Endometrium (tissue), 2 donors: ENCODE data around the gene CBLL2.
"Not testable (repeated sequence)": the region's sequence is repeated elsewhere in the genome, so short reads cannot be mapped to it uniquely, and the experiment has no call there.

ENCODE experiments used
- FAIRE-seq: peaks from 2 replicates; lab custom pipeline; 2012; peaks lifted over from hg19 to GRCh38; lab: Jason Lieb, UNC
- donor health status: control.
- donor health status: control.

The CBLL2 gene, protein sequence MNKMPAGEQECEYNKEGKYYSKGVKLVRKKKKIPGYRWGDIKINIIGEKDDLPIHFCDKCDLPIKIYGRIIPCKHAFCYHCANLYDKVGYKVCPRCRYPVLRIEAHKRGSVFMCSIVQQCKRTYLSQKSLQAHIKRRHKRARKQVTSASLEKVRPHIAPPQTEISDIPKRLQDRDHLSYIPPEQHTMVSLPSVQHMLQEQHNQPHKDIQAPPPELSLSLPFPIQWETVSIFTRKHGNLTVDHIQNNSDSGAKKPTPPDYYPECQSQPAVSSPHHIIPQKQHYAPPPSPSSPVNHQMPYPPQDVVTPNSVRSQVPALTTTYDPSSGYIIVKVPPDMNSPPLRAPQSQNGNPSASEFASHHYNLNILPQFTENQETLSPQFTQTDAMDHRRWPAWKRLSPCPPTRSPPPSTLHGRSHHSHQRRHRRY

DNA sequence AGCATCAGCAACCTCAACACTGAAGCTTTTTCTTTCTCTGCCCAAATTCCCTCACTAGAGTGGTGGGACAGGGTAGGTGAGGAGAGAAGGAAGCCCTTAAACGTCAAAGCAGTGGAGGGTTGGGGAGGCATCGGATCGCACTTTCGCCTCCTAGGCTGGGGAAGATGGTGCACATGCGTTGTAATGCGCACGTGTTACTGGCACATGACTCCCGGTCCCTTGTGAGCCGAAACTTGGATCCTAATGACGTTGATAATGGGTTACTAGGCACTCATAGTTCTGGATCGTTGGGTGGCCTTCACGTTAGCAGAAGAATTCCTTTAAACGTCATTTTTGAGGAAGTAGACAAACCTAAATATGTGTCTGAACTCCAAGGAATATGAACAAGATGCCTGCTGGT lies at the start of gene CBLL2:
Gene CBLL2 (plus strand): TSS at position 301 of the 400 bp plus-strand sequence. CDS start 79 bp downstream, at position 380.
- FAIRE-seq: no peak

DNA sequence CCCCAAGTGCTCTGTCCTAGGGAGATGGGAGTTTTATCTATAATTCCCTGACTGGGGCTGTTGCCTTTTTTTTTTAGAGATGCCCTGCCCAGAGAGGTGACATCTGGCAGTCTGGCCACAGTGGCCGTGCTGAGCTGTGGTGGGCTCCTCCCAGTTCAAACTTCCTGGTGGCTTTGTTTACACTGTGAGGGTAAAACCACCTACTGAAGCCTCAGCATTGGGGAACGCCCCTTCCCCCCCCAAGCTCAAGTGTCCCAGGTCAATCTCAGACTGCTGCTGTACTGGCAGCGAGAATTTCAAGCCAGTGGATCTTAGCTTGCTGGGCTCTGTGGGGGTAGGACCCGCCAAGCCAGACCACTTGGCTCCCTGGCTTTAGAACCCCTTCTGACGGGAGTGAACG lies 38.3 kb upstream of the CBLL2 start:
- FAIRE-seq: no peak

DNA sequence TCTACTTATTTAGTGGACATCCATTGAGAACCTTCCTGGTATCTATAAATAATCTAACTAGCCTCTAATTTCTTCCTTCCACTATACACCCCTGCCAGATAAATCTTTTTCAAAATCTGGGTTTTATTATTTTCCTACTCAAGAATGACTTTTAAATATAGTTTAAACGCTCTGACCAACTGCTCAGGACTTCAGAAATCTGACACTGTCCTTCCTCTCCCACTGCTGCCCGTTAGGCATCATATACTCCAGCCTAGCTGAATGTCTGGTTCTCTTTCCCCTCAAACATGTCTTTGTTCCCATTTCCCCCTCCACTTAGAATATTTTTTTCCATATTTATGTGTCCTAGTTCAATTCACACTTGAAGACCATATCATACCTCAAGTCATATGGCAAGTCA lies 35.2 kb upstream of the CBLL2 start:
- no peak for FAIRE-seq

DNA sequence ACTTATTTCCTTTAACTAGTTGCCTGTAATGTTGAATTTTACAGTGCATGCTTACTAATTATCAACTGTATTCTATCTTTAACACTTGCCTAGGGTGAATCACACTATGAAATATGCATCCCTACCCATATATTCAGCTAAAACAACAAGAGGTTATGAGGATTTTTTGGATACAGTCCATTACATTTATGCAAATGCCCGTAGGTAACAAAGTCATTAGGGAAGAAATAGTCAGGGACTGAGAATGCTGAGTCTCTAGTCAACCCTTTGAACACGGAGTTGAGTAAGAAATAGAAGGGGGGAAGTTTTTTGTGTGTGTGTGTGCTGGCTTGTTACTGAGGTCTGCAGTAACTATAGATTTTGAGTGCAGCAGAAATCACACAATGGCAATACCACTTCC lies 26.1 kb upstream of the CBLL2 start:
- no peak for FAIRE-seq

DNA sequence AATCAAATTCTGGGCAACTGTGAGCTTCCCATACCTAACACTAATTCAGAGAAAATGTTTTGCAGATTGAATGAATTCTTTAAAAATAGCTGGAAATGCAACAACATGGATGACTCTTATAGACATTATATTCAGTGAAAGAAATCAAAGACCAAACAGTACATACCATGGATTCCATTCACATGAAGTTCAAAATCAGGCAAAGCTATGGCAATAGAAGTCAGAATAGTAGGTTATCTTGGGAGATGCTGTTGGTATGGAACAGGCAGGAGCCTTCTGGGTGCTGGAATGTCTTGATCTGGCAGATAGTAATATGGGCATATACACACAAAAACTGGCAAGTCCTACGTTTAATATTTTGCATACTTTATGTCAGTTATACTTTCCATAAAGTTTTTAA lies 25.5 kb upstream of the CBLL2 start:
- FAIRE-seq: no peak

DNA sequence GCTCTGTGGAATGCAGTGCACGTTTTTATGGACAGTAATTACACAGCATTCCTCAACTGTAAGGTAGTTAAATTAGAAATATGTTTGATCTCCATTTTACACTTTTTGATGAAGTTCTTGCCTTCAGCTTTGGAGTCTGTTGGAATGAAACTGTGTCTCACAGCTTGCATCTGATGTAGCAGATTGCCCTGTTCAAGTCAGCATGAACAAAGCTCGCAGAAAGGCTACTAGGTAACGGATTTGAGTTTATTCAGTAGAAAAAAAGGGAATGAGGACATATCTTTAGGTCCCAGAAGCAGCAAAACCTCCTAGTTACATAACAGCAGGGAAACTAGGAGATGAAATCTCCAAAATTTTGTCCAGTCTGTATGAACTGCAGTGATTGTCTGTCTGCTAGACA lies 24.3 kb upstream of the CBLL2 start:
- no peak for FAIRE-seq

DNA sequence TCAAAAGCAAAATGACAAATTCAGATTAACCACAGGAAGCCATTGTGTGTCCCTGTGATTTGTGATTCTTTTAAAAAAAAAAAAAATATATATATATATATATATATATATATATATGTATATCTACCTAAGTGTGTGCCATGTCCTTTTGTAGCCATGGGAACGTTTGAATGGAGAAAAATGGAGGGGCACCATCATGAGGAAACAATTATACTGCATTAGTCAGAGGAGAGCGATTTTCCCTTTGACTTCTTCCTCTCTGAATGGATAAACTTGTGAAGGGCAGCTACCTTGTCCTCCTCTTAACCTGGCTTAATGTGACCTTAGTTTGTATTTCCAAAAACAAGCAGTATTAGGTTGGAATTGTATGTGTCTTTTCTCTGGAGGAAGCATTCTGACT lies 23.3 kb upstream of the CBLL2 start:
- FAIRE-seq: no peak

DNA sequence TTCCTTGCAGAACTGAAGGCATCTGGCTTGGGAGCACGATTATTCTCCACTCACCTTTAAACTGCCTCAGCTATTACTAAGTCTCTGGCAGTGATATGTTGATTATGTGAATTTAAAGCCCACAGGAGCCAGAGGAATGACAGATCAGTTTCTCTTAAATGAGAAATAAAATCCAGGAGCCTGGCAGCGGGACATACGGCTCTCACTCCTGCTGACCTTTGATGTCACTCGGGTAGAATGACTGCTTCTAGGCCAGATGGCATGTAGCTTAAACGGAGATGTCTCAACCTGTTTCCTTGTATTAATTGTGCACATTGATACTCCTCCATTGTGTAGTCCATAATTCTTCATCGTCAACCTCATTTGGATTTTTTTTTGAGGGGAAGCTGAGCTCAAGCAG lies 4.0 kb upstream of the CBLL2 start:
- FAIRE-seq: no peak

DNA sequence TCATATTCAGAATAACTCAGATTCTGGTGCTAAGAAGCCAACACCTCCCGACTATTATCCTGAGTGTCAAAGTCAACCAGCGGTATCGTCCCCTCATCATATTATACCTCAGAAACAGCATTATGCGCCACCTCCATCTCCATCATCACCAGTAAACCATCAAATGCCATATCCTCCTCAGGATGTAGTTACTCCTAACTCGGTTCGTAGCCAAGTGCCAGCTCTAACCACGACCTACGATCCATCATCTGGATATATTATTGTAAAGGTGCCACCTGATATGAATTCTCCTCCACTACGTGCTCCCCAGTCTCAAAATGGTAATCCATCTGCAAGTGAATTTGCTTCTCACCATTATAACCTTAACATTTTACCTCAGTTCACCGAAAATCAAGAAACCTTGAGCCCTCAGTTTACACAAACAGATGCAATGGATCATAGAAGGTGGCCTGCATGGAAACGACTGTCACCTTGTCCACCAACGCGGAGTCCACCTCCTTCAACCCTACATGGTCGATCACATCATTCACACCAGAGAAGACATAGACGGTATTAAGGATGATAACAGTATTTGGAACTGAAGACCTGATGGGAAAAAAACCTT lies 1.1 kb downstream of the CBLL2 start:
- no peak for FAIRE-seq

DNA sequence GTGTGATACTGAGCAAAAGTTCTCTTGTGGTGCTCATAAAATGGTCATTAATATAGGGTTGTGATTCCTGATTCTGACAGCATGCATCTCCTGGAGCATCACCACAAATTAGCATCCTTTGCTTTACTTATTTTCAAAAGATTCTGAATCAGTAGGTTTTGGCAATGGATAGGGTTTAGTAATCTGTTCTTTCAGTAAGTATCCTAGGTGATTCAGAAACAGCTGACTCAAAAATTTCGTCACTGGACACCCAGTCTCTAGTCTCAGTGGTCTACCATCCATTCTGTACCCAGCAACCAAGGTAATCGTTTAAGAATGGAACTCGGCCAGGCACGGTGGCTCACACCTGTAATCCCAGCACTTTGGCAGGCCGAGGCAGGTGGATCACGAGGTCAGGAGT lies 4.1 kb downstream of the CBLL2 start:
- FAIRE-seq: no peak

DNA sequence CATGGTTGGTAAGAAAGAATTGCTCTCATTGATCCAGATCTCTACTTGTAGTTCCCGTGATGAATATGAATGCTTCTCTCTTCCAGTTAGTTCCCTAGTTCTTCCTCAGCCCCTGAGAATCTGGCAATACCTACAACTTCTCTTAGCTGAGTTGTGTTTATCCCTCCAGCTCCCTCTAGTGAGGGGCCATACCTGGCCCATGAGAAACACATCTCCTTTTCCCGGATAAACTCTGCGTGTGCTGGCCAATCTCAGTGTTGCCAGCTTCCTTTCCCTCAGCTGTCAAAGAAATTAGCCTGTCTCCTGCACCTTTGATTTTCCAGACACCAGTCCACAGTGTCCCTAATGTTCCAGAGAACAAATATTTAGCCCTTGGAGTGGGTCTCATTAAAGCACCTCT lies 5.7 kb downstream of the CBLL2 start:
- no peak for FAIRE-seq

DNA sequence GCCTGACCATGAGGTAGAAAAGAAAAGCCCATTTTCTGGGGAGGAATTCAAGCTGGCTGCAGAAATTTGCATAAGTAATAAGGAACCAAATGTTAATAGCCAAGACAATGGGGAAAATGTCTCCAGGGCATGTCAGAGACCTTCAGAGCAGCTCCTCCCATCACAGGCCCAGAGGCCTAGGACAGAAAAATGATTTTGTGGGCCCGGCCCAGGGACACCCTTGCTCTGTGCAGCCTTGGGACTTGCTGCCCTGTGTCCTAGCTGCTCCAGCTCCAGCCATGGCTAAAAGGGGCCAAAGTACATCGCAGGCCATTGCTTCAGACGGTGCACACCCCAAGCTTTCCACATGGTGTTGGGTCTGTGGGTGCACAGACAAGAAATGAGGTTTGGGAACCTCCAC lies 16.5 kb downstream of the CBLL2 start:
- not testable (repeated sequence) for FAIRE-seq

DNA sequence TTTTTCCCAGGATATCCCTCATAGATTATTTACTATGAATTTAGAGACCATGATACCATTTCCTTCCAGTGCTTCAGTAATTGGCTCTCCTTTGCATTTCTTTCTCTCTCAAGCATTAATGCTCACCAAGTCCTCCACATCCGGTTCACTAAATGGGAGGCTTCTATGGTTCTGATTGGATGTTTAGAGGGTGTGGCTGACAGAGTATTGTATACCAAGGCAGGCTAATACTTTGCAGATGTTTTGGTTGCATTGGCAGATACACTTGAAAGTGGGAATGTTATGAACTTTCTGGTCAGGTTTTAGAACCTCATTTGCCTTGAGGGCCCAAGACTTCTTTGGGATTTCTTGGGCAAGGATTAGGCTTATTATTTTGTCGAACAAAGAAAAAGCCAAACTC lies 24.2 kb downstream of the CBLL2 start:
- no peak for FAIRE-seq

DNA sequence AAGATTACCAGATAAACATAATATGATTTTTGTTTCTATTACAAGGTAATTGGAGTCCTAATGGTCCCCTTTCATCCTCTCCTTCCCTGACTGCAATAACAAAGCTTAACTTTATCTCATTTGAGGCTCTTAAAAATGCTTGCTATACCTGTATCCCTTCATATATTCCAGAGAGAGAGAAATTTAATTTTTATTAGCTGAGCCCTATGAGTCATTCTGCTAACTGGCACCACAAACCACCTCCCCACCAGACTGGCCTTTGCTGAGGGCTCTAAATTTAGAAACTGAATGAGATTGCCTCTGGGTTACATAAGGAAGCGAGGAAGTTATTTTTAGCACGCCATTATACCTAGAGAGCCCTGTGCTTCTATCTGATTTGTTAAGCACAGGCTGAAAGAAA lies 27.4 kb downstream of the CBLL2 start:
- no peak for FAIRE-seq

DNA sequence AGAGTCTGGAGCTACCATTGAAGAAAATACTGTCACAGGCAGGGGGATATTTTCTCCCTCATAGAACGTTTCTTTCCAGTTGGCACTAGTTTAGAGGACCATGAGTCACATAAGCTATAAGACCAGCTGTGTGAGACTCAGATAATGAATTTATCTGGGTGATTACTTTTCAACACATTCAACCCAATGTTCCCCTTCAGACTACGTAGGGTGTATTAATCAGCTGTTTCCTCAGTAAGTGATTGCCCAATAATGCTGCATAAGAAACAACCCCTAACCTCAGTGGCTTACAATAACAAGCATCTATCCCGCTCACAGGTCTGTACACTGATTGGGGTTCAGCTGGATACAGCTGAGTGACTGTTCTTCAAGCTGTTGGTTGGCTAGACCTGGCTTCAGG lies 38.1 kb downstream of the CBLL2 start:
- no peak for FAIRE-seq

DNA sequence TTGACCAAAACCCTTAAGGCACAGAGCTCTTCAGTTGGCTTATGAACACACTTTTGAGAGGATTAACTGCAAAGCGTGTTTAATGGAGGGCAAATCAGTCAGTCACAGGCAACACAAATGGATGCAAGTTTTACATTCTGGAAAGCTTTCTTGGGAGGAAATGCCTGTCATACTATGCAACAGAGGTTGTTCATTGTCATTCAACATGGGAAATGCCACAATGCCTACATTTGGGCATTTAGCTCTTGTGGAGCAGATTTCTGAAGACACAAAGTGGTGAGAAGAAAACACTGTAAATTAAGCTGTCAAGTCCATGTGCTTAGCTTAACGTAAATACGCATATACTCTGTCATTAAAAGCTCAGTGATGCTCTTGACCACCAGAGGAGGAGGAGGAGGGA lies 41.1 kb downstream of the CBLL2 start:
- FAIRE-seq: no peak

DNA sequence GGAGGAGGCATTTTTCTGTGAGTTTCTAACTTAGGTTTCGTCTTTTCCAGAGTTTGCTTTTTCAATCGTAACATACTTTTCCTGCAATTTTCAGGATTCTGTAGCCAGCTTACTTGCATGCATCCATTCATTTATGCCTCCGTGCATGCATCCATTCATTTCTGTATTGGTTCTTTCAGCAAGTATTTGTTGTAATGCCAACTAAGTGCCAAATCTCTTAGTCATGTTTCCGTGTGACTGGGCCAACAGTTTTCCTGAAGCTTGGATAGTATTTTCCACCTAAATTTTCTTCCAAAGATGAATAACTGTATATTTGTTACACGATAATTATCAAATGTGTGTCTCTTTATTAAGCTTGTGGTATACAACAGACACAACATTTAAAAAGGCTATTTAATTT lies 41.5 kb downstream of the CBLL2 start:
- FAIRE-seq: no peak

DNA sequence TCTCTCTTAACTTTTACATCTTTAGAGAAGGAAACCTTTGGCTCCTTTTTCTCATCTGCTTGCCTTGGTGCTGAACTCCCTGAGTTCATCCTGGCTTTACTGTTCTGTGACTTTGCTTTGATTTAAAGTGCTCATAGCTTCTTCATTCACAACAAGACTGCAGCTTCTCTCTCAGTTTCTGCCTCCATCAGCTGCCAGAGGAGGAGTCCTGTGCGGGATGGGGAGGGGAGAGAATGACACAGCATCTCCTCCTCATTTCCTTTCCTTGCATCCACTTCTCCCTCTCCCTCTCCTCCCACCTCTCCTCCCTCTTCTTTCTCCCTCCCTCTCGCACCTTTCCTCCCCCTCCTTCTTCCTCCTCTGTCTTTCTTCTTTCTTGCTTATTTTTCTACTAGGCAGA lies 42.0 kb downstream of the CBLL2 start:
- no peak for FAIRE-seq

DNA sequence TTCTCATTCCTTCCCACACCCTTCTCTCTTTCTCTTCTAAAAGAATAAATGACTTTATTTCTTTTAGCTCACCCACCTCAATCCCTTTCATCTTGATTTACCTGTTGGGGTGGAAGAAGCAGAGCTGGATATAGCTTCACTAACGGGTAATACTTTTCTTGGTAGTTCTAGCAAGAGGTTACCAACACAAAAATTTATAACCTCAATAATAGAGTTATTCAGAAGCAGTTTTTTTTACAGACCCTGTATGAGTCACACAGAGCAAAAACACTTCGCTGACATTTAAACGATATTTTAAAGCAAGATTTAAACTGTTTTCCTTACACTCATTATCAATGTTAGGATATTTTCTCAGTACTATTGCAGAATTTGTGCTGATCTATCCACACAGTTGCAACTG lies 42.4 kb downstream of the CBLL2 start:
- no peak for FAIRE-seq

DNA sequence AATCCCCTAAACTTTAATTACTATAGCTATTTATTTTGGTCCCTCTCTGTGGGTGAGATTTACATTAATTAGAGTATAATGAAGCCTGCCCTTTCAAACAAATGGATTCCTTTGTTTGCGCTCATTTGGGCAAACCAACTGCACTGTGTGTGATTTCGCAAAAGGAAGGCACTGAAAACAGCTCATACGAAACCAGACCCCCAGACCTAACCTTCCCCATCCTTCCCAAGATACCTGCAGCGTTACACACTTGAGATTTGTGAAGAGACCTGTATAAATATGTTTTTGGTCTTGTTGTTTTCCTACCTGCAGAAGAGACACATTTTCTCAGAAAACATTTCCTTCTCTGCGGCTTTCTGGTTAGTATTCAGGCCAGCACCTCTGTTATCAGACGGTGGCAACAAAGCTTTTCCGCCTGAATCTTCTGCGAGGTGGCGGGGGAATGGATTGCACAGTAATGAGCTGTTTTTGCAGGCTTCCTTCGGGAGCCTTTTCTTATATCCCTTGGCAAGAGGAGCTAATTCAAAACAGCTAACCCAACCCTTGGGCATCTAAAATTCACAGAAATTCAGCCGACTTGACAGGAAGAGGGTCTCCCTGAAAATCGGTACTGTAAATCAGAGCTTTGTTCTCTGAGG lies 47.6 kb downstream of the CBLL2 start:
- no peak for FAIRE-seq

DNA sequence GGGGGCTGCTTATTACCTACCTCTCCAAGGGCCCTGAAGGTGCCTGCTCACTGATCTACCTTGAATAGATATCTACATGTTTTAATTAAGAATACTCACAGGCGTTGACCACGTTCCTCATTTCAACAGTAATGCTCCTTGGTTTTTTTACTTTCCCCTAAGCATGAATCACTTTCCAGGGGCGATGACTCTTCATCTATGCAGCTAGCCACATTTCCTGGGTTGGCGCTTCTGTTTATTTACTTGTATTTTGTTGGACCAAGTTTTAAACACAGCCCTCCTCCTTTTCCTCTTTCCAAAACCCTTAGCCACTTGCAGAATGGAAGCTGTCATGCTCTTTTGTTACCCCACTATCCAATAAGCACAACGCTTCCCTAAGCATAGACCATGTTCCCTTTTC lies 50.8 kb downstream of the CBLL2 start:
- FAIRE-seq: no peak
